Measurements from ENCODE around the gene CIITA.
A peak's percentile ranks its signal among the peaks of the same experiment; 100 is the strongest.

- TF ChIP-seq POLR2AphosphoS5 (IDR thresholded peaks at IDR 0.05) (peak; percentile 43), POLR2A (IDR thresholded peaks at IDR 0.05) (no peak), CTCF (IDR thresholded peaks at IDR 0.05) (no peak)
These were observed 60.3 kb downstream of the CIITA start for GRCh38 chr16:10937068-10937859.
